ENCODE data around the gene BAG1.
A peak's percentile ranks its signal among the peaks of the same experiment; 100 is the strongest.

The BAG1 gene

GRCh38 chr9:33300546-33300945 is 36.0 kb upstream of the BAG1 start:
- TF ChIP-seq CTCF (IDR thresholded peaks at IDR 0.05; ENCODE audit: borderline replicate concordance, insufficient read depth, low read depth, low read length) = no peak
- H3K4me3 ChIP-seq (ENCODE audit: low read depth, low read length) = no peak overlapping the region

GRCh38 chr9:33297432-33297831 is 32.9 kb upstream of the BAG1 start:
- no peak for TF ChIP-seq CTCF (IDR thresholded peaks at IDR 0.05; ENCODE audit: borderline replicate concordance, insufficient read depth, low read depth, low read length)

GRCh38 chr9:33295571-33295970 is 31.1 kb upstream of the BAG1 start:
- H3K4me3 ChIP-seq (ENCODE audit: low read depth, low read length) = no peak overlapping the region
- TF ChIP-seq CTCF (IDR thresholded peaks at IDR 0.05; ENCODE audit: borderline replicate concordance, insufficient read depth, low read depth, low read length) = no peak

More at GRCh38 chr9:33297432-33297831, 32.9 kb upstream of the BAG1 start:
- H3K4me3 ChIP-seq (ENCODE audit: low read depth, low read length) = no peak overlapping the region

GRCh38 chr9:33294670-33295432 is 30.3 kb upstream of the BAG1 start:
- TF ChIP-seq CTCF (IDR thresholded peaks at IDR 0.05; ENCODE audit: borderline replicate concordance, insufficient read depth, low read depth, low read length) = no peak
- H3K4me3 ChIP-seq (ENCODE audit: low read depth, low read length) = no peak overlapping the region

GRCh38 chr9:33293782-33294181 is 29.3 kb upstream of the BAG1 start:
- H3K4me3 ChIP-seq (ENCODE audit: low read depth, low read length) = no peak overlapping the region
- no peak for TF ChIP-seq CTCF (IDR thresholded peaks at IDR 0.05; ENCODE audit: borderline replicate concordance, insufficient read depth, low read depth, low read length)

- no peak for TF ChIP-seq CTCF (IDR thresholded peaks at IDR 0.05; ENCODE audit: borderline replicate concordance, insufficient read depth, low read depth, low read length)
- no peak overlapping the region for H3K4me3 ChIP-seq (ENCODE audit: low read depth, low read length)
Measured at GRCh38 chr9:33291901-33292300, 27.4 kb upstream of the BAG1 start.

- H3K4me3 ChIP-seq (ENCODE audit: low read depth, low read length) = peak overlapping the region; percentile 98
- TF ChIP-seq CTCF (IDR thresholded peaks at IDR 0.05; ENCODE audit: borderline replicate concordance, insufficient read depth, low read depth, low read length) = no peak
Measured at GRCh38 chr9:33291031-33291397, 26.5 kb upstream of the BAG1 start.
